ENCODE measurements around the gene RNF130.

DNA sequence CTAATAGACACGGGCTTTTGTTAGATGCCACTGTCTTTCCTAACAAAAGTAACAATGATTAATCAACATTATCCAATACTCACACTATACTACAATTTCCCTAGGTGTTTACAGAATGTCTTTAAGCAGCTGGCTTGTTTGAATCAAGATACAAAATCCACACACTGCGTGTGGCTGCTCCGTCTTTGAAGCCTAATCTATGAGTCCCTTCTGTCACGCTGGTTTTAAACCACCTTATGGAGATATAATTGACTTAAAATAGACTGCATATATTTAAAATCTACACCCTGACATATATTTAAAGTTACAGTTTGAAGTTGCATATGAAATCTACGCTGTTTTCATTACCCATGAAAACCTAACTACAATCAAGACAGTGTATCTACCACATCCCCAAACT lies 89.9 kb downstream of the RNF130 start:
- TF ChIP-seq POLR2A (IDR thresholded peaks at IDR 0.05; ENCODE audit: low read depth, low read length) (no peak), POLR2AphosphoS5 (IDR thresholded peaks at IDR 0.05; ENCODE audit: low read depth, low read length) (no peak)
